ENCODE results near the gene ZNF471. TPM values are rescaled to one million over a fixed set of nuclear protein-coding genes. Genes with fewer than 3 reads are reported as not detected.

ZNF471 gene
- total RNA-seq: 5.9 TPM
- long read RNA-seq, full-length matches to known transcripts: 4 of 4 reads
- long read RNA-seq, partial matches to known transcripts: 0 of 4 reads
- long read RNA-seq, other reads (novel, unspliced or antisense): 0 of 4 reads

GRCh38 chr19:56507446-56508289, at the start of gene ZNF471:
Gene ZNF471 (plus strand): TSS chr19:56507855. CDS start chr19:56511572, 3,717 bp downstream.
- ATAC-seq (peak; percentile 99), DNase-seq (peak; percentile 97)
- Histone ChIP-seq H3K27ac (peak within 1 kb of the TSS; percentile 95), H3K9me3 (peaks cover 15% of the 10 kb centered on the region), H3K36me3 (no peaks in the 10 kb centered on the region), H3K27me3 (no peaks in the 10 kb centered on the region), H3K4me1 (peaks cover 3% of the 10 kb centered on the region), H3K4me3 (peak within 1 kb of the TSS; percentile 62)
- TF ChIP-seq CTCF (IDR thresholded peaks at IDR 0.05): no peak
- intact Hi-C loops (cut with DNase I): no loop called here

- intact Hi-C loops (cut with DNase I): no loop called here
- Histone ChIP-seq H3K4me3 (no peak overlapping the region), H3K36me3 (no peaks in the 10 kb centered on the region), H3K27ac (no peak overlapping the region), H3K27me3 (no peaks in the 10 kb centered on the region), H3K9me3 (no peaks in the 10 kb centered on the region), H3K4me1 (peaks cover 2% of the 10 kb centered on the region)
- no peak for TF ChIP-seq CTCF (IDR thresholded peaks at IDR 0.05)
- DNase-seq (no peak), ATAC-seq (no peak)
These were observed 33.3 kb upstream of the ZNF471 start for GRCh38 chr19:56474308-56474707.

- DNase-seq (no peak), ATAC-seq (no peak)
- Histone ChIP-seq H3K4me1 (peaks cover 4% of the 10 kb centered on the region), H3K9me3 (no peaks in the 10 kb centered on the region), H3K36me3 (no peaks in the 10 kb centered on the region), H3K27ac (no peak overlapping the region), H3K27me3 (no peaks in the 10 kb centered on the region), H3K4me3 (peak overlapping the region; percentile 63)
- no peak for TF ChIP-seq CTCF (IDR thresholded peaks at IDR 0.05)
- intact Hi-C loops (cut with DNase I): no loop called here
These were observed 31.6 kb upstream of the ZNF471 start for GRCh38 chr19:56476093-56476492.

- Histone ChIP-seq H3K27ac (peak within 1 kb of the TSS; percentile 68), H3K27me3 (no peaks in the 10 kb centered on the region), H3K36me3 (no peaks in the 10 kb centered on the region), H3K4me1 (peaks cover 4% of the 10 kb centered on the region), H3K4me3 (peak within 1 kb of the TSS; percentile 63), H3K9me3 (peaks cover 2% of the 10 kb centered on the region)
- TF ChIP-seq CTCF (IDR thresholded peaks at IDR 0.05): no peak
- no peak for DNase-seq
- intact Hi-C loops (cut with DNase I): no loop called here
- ATAC-seq: no peak
These were observed 30.8 kb upstream of the ZNF471 start, which contains the start of gene ZNF667 for GRCh38 chr19:56476651-56477428. Gene ZNF667 (minus strand): TSS chr19:56477345. CDS start chr19:56462370, 14,975 bp downstream.

GRCh38 chr19:56477429-56478338, 30.0 kb upstream of the ZNF471 start:
- ATAC-seq (peak; percentile 89), DNase-seq (peak; percentile 85)
- Histone ChIP-seq H3K4me1 (peaks cover 4% of the 10 kb centered on the region), H3K27me3 (no peaks in the 10 kb centered on the region), H3K36me3 (no peaks in the 10 kb centered on the region), H3K9me3 (peaks cover 7% of the 10 kb centered on the region), H3K4me3 (peak overlapping the region; percentile 63), H3K27ac (peak overlapping the region; percentile 68)
- no peak for TF ChIP-seq CTCF (IDR thresholded peaks at IDR 0.05)
- intact Hi-C loops (cut with DNase I): no loop called here
